ENCODE data around the gene ERP27. TPM values are rescaled to one million over a fixed set of nuclear protein-coding genes. Genes with fewer than 3 reads are reported as not detected.

Gene ERP27
- polyA plus RNA-seq (ENCODE audit: low read depth in 6 of 6), result 1 to 10 TPM; 2.4 to 4.8 (median 2.7) TPM

- peaks cover 0 to 8% (median 5%) of the 10 kb centered on the region in 7 donors for H3K9me3 Mint-ChIP-seq
- peak within 1 kb of the TSS; percentile 87 to 97 (median 92) for H3K27ac Mint-ChIP-seq
- ATAC-seq (ENCODE audit: low read depth in 2 of 2) (no peak), DNase-seq (no peak)
- peaks cover 37 to 57% of the 10 kb centered on the region in 2 donors for H3K36me3 Mint-ChIP-seq
- no peaks in the 10 kb centered on the region for H3K27me3 Mint-ChIP-seq
- peaks cover 24 to 34% (median 33%) of the 10 kb centered on the region in 3 donors for H3K4me1 Mint-ChIP-seq
- peak within 1 kb of the TSS in 6 of 8 donors; percentile 7 to 73 (median 47) for H3K4me3 Mint-ChIP-seq
Measured at GRCh38 chr12:14938301-14938700, at the start of gene ERP27. Gene ERP27, minus strand, starts transcription at chr12:14938537. Its CDS starts 29 bp downstream, at chr12:14938508.

GRCh38 chr12:14988035-14988434 is 49.7 kb upstream of the ERP27 start:
- peak overlapping the region in 2 of 8 donors; percentile 2 to 52 for H3K4me3 Mint-ChIP-seq
- peaks cover 49 to 59% (median 54%) of the 10 kb centered on the region in 3 donors for H3K4me1 Mint-ChIP-seq
- no peaks in the 10 kb centered on the region for H3K27me3 Mint-ChIP-seq
- no peak for DNase-seq
- H3K27ac Mint-ChIP-seq, result peak overlapping the region in 3 of 6 donors; percentile 2 to 61 (median 42)
- no peaks in the 10 kb centered on the region for H3K36me3 Mint-ChIP-seq
- ATAC-seq (ENCODE audit: low read depth in 2 of 2), result no peak
- H3K9me3 Mint-ChIP-seq, result peaks cover 0 to 13% (median 5%) of the 10 kb centered on the region in 7 donors

- H3K4me3 Mint-ChIP-seq, result no peak overlapping the region
- no peaks in the 10 kb centered on the region for H3K27me3 Mint-ChIP-seq
- ATAC-seq (ENCODE audit: low read depth in 2 of 2), result no peak
- H3K9me3 Mint-ChIP-seq, result peaks cover 0 to 13% (median 5%) of the 10 kb centered on the region in 7 donors
- no peaks in the 10 kb centered on the region for H3K36me3 Mint-ChIP-seq
- no peak for DNase-seq
- H3K4me1 Mint-ChIP-seq, result peaks cover 48 to 66% (median 53%) of the 10 kb centered on the region in 3 donors
- peak overlapping the region in 2 of 6 donors; percentile 66 to 69 for H3K27ac Mint-ChIP-seq
Measured at GRCh38 chr12:14986449-14986848, 48.1 kb upstream of the ERP27 start.

DNA sequence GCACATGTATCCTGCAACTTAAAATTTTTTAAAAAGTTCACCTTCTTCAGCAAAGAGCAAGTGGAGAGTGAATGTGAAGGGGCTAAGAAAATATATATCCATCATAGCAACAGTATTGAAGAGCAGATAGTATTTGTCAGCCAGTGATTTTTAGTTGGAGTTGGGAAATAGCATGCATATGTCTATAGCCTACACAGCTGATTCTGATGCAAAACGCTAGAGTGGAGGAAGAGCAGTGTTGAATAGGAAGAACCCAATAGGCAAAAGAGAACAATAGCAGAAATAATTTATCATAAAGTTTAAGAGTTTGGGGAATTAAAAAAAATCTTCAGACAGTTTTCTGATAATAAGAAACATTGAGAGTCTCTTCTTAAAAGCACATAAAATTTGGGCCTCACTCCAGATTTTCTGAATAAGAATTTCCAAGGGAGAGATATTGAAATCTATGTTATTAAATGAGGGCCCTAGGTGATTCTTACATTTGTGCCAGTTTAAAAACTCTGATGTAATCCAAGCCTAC is 46.5 kb upstream of the ERP27 start:
- Mint-ChIP-seq H3K4me3 (no peak overlapping the region), H3K27ac (no peak overlapping the region), H3K4me1 (peaks cover 48 to 66% (median 51%) of the 10 kb centered on the region in 3 donors), H3K9me3 (peaks cover 0 to 5% (median 0%) of the 10 kb centered on the region in 7 donors), H3K36me3 (no peaks in the 10 kb centered on the region), H3K27me3 (no peaks in the 10 kb centered on the region)
- DNase-seq (no peak), ATAC-seq (ENCODE audit: low read depth in 2 of 2) (no peak)

GRCh38 chr12:14984036-14984435 is 45.7 kb upstream of the ERP27 start:
- H3K9me3 Mint-ChIP-seq, result peaks cover 0 to 3% (median 0%) of the 10 kb centered on the region in 7 donors
- H3K36me3 Mint-ChIP-seq, result no peaks in the 10 kb centered on the region
- ATAC-seq (ENCODE audit: low read depth in 2 of 2) (no peak), DNase-seq (no peak)
- H3K4me3 Mint-ChIP-seq, result no peak overlapping the region
- H3K27ac Mint-ChIP-seq, result no peak overlapping the region
- H3K27me3 Mint-ChIP-seq, result no peaks in the 10 kb centered on the region
- peaks cover 45 to 66% (median 51%) of the 10 kb centered on the region in 3 donors for H3K4me1 Mint-ChIP-seq

GRCh38 chr12:14982991-14983390 is 44.7 kb upstream of the ERP27 start:
- DNase-seq (no peak), ATAC-seq (ENCODE audit: low read depth in 2 of 2) (no peak)
- Mint-ChIP-seq H3K4me3 (peak overlapping the region in 5 of 8 donors; percentile 16 to 69 (median 42)), H3K4me1 (peaks cover 36 to 59% (median 43%) of the 10 kb centered on the region in 3 donors), H3K36me3 (no peaks in the 10 kb centered on the region), H3K9me3 (no peaks in the 10 kb centered on the region), H3K27ac (peak overlapping the region in 3 of 6 donors; percentile 14 to 40 (median 28)), H3K27me3 (no peaks in the 10 kb centered on the region)

- ATAC-seq (ENCODE audit: low read depth in 2 of 2) (no peak), DNase-seq (no peak)
- peaks cover 32 to 57% (median 39%) of the 10 kb centered on the region in 3 donors for H3K4me1 Mint-ChIP-seq
- H3K27ac Mint-ChIP-seq, result peak overlapping the region in 3 of 6 donors; percentile 28 to 49 (median 40)
- no peaks in the 10 kb centered on the region for H3K36me3 Mint-ChIP-seq
- peak overlapping the region in 2 of 8 donors; percentile 16 to 26 for H3K4me3 Mint-ChIP-seq
- no peaks in the 10 kb centered on the region for H3K27me3 Mint-ChIP-seq
- H3K9me3 Mint-ChIP-seq, result no peaks in the 10 kb centered on the region
Measured at GRCh38 chr12:14982562-14982961, 44.2 kb upstream of the ERP27 start.

DNA sequence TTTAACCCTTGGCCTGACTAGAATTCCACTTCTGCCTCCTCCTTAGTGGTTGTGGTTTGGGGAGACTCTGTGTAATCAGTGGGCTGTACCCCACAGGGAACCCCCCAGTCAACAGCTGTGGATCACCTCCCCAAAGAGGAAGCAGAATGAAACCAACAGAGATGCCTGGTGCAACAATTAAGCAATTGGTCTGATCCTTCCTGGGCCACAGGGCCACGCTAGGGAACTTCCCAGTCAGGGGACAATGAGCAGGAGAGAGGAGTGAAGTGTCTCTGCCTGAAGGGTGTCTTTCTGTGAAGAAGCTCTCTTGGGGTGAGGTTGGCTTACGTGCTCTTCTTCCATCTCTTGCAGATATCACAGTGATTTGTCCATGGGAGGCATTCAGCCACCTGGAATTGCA is 42.7 kb upstream of the ERP27 start:
- Mint-ChIP-seq H3K27ac (peak overlapping the region; percentile 5 to 93 (median 54)), H3K4me1 (peaks cover 32 to 57% (median 36%) of the 10 kb centered on the region in 3 donors), H3K9me3 (no peaks in the 10 kb centered on the region), H3K27me3 (no peaks in the 10 kb centered on the region), H3K36me3 (no peaks in the 10 kb centered on the region), H3K4me3 (peak overlapping the region in 3 of 8 donors; percentile 17 to 42 (median 19))
- DNase-seq, result peak; percentile 49
- peak; percentile 92 to 96 for ATAC-seq (ENCODE audit: low read depth in 2 of 2)

- H3K27me3 Mint-ChIP-seq, result no peaks in the 10 kb centered on the region
- ATAC-seq (ENCODE audit: low read depth in 2 of 2), result peak; percentile 23 to 34
- H3K9me3 Mint-ChIP-seq, result no peaks in the 10 kb centered on the region
- H3K36me3 Mint-ChIP-seq, result no peaks in the 10 kb centered on the region
- peak overlapping the region in 2 of 6 donors; percentile 15 to 61 for H3K27ac Mint-ChIP-seq
- H3K4me3 Mint-ChIP-seq, result peak overlapping the region in 1 of 8 donors; percentile 17
- H3K4me1 Mint-ChIP-seq, result peaks cover 32 to 55% (median 39%) of the 10 kb centered on the region in 3 donors
- DNase-seq, result no peak
Measured at GRCh38 chr12:14979468-14979867, 41.1 kb upstream of the ERP27 start.

GRCh38 chr12:14976658-14977057 is 38.3 kb upstream of the ERP27 start:
- Mint-ChIP-seq H3K27ac (no peak overlapping the region), H3K27me3 (no peaks in the 10 kb centered on the region), H3K9me3 (no peaks in the 10 kb centered on the region), H3K36me3 (no peaks in the 10 kb centered on the region), H3K4me1 (peaks cover 30 to 50% (median 31%) of the 10 kb centered on the region in 3 donors), H3K4me3 (no peak overlapping the region)
- no peak for ATAC-seq (ENCODE audit: low read depth in 2 of 2)
- no peak for DNase-seq

- peaks cover 18 to 38% (median 19%) of the 10 kb centered on the region in 3 donors for H3K4me1 Mint-ChIP-seq
- DNase-seq, result no peak
- no peak overlapping the region for H3K4me3 Mint-ChIP-seq
- ATAC-seq (ENCODE audit: low read depth in 2 of 2), result no peak
- no peak overlapping the region for H3K27ac Mint-ChIP-seq
- no peaks in the 10 kb centered on the region for H3K27me3 Mint-ChIP-seq
- no peaks in the 10 kb centered on the region for H3K9me3 Mint-ChIP-seq
- no peaks in the 10 kb centered on the region for H3K36me3 Mint-ChIP-seq
Measured at GRCh38 chr12:14975457-14975856, 37.1 kb upstream of the ERP27 start.

DNA sequence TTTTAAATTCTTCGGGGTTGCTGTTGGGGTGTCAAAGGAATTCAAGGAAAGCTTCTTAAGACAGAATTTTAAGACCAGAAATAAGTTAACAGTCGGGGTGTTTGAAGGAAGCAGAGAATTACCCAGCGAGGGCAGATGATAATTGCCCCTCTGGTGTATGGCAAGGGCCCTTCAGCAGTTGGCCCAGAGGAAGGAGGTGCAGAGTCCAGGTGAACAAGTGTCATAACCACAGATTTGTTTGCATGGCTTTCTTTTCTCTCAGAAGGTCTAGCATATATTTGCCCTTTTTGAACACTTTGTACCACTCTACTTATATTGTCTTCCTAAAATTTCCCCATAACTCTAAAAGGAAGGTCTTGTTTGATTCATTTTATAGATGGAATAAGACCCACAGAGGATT is 36.3 kb upstream of the ERP27 start:
- H3K36me3 Mint-ChIP-seq, result no peaks in the 10 kb centered on the region
- peaks cover 9 to 36% (median 12%) of the 10 kb centered on the region in 3 donors for H3K4me1 Mint-ChIP-seq
- ATAC-seq (ENCODE audit: low read depth in 2 of 2) (no peak), DNase-seq (no peak)
- H3K4me3 Mint-ChIP-seq, result no peak overlapping the region
- no peak overlapping the region for H3K27ac Mint-ChIP-seq
- H3K9me3 Mint-ChIP-seq, result no peaks in the 10 kb centered on the region
- no peaks in the 10 kb centered on the region for H3K27me3 Mint-ChIP-seq

- H3K4me1 Mint-ChIP-seq, result peaks cover 0 to 28% (median 9%) of the 10 kb centered on the region in 3 donors
- no peak for ATAC-seq (ENCODE audit: low read depth in 2 of 2)
- H3K36me3 Mint-ChIP-seq, result no peaks in the 10 kb centered on the region
- H3K27me3 Mint-ChIP-seq, result no peaks in the 10 kb centered on the region
- no peak within 1 kb of the TSS for H3K4me3 Mint-ChIP-seq
- peak within 1 kb of the TSS in 1 of 6 donors; percentile 12 for H3K27ac Mint-ChIP-seq
- DNase-seq, result no peak
- no peaks in the 10 kb centered on the region for H3K9me3 Mint-ChIP-seq
Measured at GRCh38 chr12:14972816-14973215, 34.5 kb upstream of the ERP27 start, which contains the start of gene PDE6H. Gene PDE6H, plus strand, starts transcription at chr12:14973042. Its CDS starts 4,971 bp downstream, at chr12:14978013.

- H3K27ac Mint-ChIP-seq, result peak overlapping the region in 1 of 6 donors; percentile 83
Measured at GRCh38 chr12:14970473-14970872, 32.1 kb upstream of the ERP27 start.

More at GRCh38 chr12:14970473-14970872, 32.1 kb upstream of the ERP27 start:
- no peak for DNase-seq
- no peak overlapping the region for H3K4me3 Mint-ChIP-seq
- ATAC-seq (ENCODE audit: low read depth in 2 of 2), result no peak
- H3K36me3 Mint-ChIP-seq, result no peaks in the 10 kb centered on the region
- H3K4me1 Mint-ChIP-seq, result peaks cover 0 to 32% (median 12%) of the 10 kb centered on the region in 3 donors
- H3K9me3 Mint-ChIP-seq, result no peaks in the 10 kb centered on the region
- H3K27me3 Mint-ChIP-seq, result no peaks in the 10 kb centered on the region

All from naive B cell (primary cell).